Suppressor macrophage treated with lipopolysaccharide for 1 hour (primary cell): ENCODE measurements around the gene GINS2.

Source experiments
- DNase-seq, 3 donors: peaks; one replicate each; pipeline ENCODE4 v3.0.0-alpha.2; 2020 to 2022

The GINS2 gene

DNA sequence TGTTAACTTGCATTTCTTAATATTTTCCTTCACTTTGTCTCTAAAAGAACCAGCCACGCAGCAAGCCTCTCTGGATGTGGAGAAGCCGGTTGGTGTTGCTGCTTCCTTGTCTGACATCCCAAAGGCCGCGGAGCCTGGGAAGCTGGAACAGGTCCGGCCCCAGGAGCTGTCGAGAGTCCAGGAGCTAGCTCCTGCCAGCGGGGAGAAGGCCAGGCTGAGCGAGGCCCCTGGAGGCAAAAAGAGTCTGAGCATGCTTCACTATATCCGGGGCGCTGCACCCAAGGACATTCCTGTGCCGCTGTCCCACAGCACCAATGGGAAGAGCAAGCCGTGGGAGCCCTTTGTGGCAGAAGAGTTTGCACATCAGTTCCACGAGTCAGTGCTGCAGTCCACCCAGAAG is 22.8 kb downstream of the GINS2 start:
- no peak for DNase-seq

- DNase-seq = no peak
Measured at GRCh38 chr16:85665373-85665740, 23.4 kb downstream of the GINS2 start.

DNA sequence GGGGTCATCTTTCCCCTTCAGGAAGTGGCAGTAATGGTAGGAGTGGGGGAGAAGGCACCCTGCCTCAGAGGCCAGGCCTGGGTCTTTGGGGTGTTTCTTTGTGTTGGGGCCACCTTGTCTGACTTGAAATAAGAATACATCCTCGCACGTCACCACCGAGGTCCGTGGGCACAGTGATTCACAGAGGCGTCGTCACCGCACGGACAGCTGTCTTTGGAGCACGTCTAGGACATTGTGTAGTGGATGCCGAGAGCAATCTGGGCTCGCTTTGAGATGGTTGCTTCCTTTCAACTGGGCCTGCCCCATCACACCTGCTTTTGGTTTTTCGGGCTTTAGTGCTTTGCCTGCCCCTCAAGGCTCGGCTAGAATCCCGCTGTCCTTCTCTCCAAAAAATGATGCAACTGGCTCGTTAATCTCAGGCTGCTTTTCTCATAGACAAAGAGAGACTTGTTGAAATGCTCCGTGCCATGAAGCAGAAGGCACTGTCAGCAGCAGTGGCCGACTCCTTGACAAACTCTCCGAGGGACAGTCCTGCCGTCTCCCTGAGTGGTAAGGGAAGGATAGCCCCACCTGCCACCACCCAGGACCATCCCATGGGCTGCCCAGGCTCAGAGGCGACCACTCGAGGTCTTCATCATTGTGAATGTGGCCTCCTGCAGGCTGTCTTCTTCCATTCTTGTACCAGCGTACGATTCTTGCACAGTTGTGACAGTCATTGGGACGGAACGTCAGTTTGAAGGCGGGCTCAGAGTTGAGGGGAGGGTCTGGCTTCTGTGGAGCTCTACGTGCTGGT is 24.0 kb downstream of the GINS2 start:
- DNase-seq = no peak

GRCh38 chr16:85663891-85664321 is 24.8 kb downstream of the GINS2 start:
- DNase-seq = no peak

DNA sequence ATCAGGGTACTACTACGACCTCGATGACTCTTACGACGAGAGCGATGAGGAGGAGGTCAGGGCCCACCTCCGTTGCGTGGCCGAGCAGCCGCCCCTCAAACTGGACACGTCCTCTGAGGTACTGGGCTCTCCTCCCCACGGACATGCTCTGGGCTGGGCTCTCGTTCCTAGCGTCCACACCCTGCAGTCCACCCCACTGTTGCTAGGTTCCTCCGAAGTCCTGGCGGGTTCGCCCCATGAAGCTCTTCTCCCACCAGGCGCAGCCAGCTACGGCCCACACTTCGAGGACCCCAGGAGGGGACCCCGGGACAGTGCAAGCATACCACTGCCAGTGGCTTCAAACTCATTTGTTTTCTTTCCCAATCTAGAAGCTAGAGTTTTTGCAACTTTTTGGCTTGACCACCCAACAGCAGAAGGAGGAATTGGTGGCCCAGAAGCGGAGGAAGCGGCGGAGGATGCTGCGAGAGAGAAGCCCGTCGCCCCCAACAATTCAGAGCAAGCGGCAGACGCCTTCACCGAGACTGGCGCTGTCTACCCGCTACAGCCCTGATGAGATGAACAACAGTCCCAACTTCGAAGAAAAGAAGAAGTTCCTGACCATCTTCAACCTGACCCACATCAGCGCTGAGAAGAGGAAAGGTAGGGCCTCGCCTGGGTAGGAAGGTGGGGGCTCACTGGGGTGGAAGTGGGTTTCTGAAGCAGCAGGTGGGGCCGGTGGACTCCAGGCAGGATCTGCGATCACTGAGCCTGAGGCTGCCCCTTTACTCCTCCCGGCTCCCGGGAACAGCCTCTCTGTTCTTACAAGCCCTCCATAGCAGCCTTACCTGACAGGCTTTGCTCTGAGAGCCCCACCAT is 25.6 kb downstream of the GINS2 start:
- no peak for DNase-seq

GRCh38 chr16:85662482-85662812 is 26.3 kb downstream of the GINS2 start:
- DNase-seq = no peak

GRCh38 chr16:85661740-85662481 is 26.8 kb downstream of the GINS2 start:
- DNase-seq = no peak

GRCh38 chr16:85660843-85661739 is 27.7 kb downstream of the GINS2 start:
- no peak for DNase-seq

- peak; percentile 63 to 77 (median 68) for DNase-seq
Measured at GRCh38 chr16:85659805-85660511, 28.8 kb downstream of the GINS2 start.

- DNase-seq = no peak
Measured at GRCh38 chr16:85659336-85659735, 29.4 kb downstream of the GINS2 start.

- DNase-seq = no peak
Measured at GRCh38 chr16:85658504-85659326, 30.0 kb downstream of the GINS2 start.

DNA sequence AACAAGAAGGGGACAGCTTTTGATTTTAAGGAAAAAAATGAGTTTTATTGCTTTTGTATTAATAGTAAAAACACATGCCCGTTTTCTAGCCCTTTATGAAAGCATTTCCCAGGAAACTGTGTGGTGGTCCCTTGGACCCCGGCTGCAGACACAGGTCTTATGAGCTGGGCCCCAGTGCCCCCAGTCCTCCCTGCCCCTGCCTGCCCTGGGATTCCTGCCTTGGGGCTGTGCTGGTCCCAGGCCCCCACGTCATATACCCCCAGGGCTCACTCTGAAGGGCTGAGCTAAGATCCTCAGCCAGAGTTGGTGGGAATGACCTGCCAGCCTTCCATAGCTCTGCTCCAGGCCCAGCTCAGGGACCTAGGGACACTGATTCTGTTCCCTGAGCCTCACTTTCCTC is 30.8 kb downstream of the GINS2 start:
- no peak for DNase-seq

DNA sequence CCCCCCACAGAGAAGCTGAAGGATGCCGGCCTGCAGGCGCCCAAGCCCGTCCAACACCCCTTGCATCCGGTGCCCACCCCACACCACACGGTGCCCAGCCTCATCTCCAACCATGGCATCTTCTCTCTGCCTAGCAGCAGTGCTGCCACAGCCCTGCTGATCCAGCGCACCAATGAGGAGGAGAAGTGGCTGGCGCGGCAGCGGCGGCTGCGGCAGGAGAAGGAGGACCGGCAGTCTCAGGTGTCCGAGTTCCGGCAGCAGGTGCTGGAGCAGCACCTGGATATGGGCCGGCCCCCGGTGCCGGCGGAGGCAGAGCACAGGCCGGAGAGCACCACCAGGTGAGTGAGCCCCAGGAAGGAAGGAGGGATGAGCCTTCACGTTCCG is 31.5 kb downstream of the GINS2 start:
- no peak for DNase-seq

GRCh38 chr16:85656351-85657266 is 32.1 kb downstream of the GINS2 start:
- no peak for DNase-seq

- DNase-seq = no peak
Measured at GRCh38 chr16:85655216-85656129, 33.3 kb downstream of the GINS2 start.

- DNase-seq = no peak
Measured at GRCh38 chr16:85654251-85655095, 34.3 kb downstream of the GINS2 start.

DNA sequence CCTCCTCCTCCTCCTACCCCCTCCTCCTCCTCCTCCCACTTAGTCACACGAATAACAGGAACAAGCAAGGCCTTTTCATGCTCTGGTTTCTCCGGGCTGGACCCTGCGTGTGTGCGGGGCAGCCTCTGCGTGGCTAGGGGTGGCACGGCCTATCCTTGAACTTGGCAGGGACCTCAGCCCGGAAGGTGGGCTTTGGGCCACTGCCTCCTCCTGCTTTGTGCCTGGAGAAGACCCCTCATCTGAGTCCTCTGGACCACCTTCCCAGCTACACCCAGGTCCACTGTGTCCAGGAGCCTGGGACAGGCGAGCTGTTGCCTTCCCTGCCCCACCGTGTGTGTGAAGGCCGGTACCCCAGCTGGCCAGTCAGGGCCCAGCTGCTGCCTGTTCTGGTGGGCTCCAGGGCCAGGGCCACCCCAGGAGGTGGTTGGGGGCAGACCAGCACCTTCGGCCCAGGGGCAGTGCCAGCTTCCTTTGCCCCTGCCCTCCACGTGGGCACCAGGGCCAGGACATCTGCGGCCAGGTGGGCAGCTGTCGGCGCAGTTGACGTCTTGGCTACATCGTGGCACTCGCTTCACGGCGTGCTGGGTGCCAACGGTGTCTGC is 35.4 kb downstream of the GINS2 start:
- peak in 2 of 3 donors; percentile 16 to 27 for DNase-seq
